A673 (cell line): Measurements from ENCODE around the gene STAC3.

Experiments used
- CTCF ChIP-seq: fragments of 300-800, 200-600 bp; sonication (generic); conservative IDR thresholded peaks from 2 replicates; pipeline ENCODE4 v1.5.1; 2017; ENCODE audit warnings: low read depth, mild to moderate bottlenecking, antibody characterized with exemption, low read length, moderate library complexity, mixed read lengths
- EZH2 ChIP-seq: fragments of 200-600 bp; sonication (generic); IDR thresholded peaks from 2 replicates; pipeline ENCODE4 v1.6.1; 2017; ENCODE audit warnings: borderline replicate concordance, low read depth, mild to moderate bottlenecking, mixed read lengths, antibody characterized with exemption, low read length; ENCODE audit not compliant: poor library complexity, severe bottlenecking

GRCh38 chr12:57236925-57237595 lies 13.9 kb downstream of the STAC3 start:
- TF ChIP-seq CTCF (no peak), EZH2 (no peak)
